Fibroblast of lung (primary cell): ENCODE measurements around the gene MYO1A. TPM values are rescaled to one million over a fixed set of nuclear protein-coding genes. Genes with fewer than 3 reads are reported as not detected.

Experiments
- DNase-seq, 2 donors: peaks; one replicate each; pipeline versions ENCODE4 v3.0.0 to v3.0.0-alpha.2; 2010; ENCODE audit warnings: low read depth in 2 of 2
- H2AFZ ChIP-seq: 2 replicates; pipeline ENCODE4 v1.5.1; 2012; ENCODE audit warnings: low read length, control low read depth, inconsistent platforms
- H3K27ac ChIP-seq: 2 replicates; pipeline ENCODE4 v1.5.1; 2011; ENCODE audit warnings: low read length, control low read depth; ENCODE audit not compliant: insufficient read depth
- H3K27me3 ChIP-seq: 2 replicates; pipeline ENCODE4 v1.5.1; 2011; ENCODE audit warnings: mild to moderate bottlenecking, low read length; ENCODE audit not compliant: control insufficient read depth, insufficient read depth
- H3K36me3 ChIP-seq: 2 replicates; pipeline ENCODE4 v1.5.1; 2011; ENCODE audit warnings: low read length; ENCODE audit not compliant: control insufficient read depth, insufficient read depth
- H3K4me1 ChIP-seq: 2 replicates; pipeline ENCODE4 v1.5.1; 2011; ENCODE audit warnings: low read length; ENCODE audit not compliant: control insufficient read depth, insufficient read depth; ENCODE audit errors: extremely low read depth
- H3K4me2 ChIP-seq: 2 replicates; pipeline ENCODE4 v1.5.1; 2011; ENCODE audit warnings: low read length, control low read depth; ENCODE audit not compliant: insufficient read depth; ENCODE audit errors: extremely low read depth
- H3K4me3 ChIP-seq, 4 experiments: fragments of 200-600 bp in 1 of 4; sonication (generic) in 1 of 4; replicated peaks in 1 of 4; 2 replicates each; pipeline ENCODE4 v1.5.1; 2011 to 2016; ENCODE audit warnings: low read length in 4 of 4, low read depth in 3 of 4, mild to moderate bottlenecking in 3 of 4, control low read depth in 2 of 4, inconsistent platforms in 1 of 4, mixed read lengths in 1 of 4; ENCODE audit not compliant: insufficient read depth in 1 of 4; ENCODE audit errors: control extremely low read depth in 1 of 4
- H3K79me2 ChIP-seq: 2 replicates; pipeline ENCODE4 v1.5.1; 2012; ENCODE audit warnings: mild to moderate bottlenecking, low read length, inconsistent platforms; ENCODE audit not compliant: control insufficient read depth, insufficient read depth
- H3K9ac ChIP-seq: 2 replicates; pipeline ENCODE4 v1.5.1; 2011; ENCODE audit warnings: mild to moderate bottlenecking, low read length, control low read depth; ENCODE audit not compliant: insufficient read depth
- H3K9me3 ChIP-seq: 2 replicates; pipeline ENCODE4 v1.5.1; 2012; ENCODE audit warnings: low read depth, low read length; ENCODE audit not compliant: control insufficient read depth, insufficient read depth
- H4K20me1 ChIP-seq: 2 replicates; pipeline ENCODE4 v1.5.1; 2011; ENCODE audit warnings: low read length; ENCODE audit not compliant: control insufficient read depth, insufficient read depth; ENCODE audit errors: extremely low read depth
- CTCF ChIP-seq, 2 donors: IDR thresholded peaks in 1 of 2; conservative IDR thresholded peaks in 1 of 2; 1 replicate in 1 of 2; 2 replicates in 1 of 2; pipeline ENCODE4 v1.5.1; 2011 to 2012; ENCODE audit warnings: low read length in 2 of 2, control low read depth in 1 of 2, inconsistent platforms in 1 of 2, low read depth in 1 of 2, mild to moderate bottlenecking in 1 of 2
- EZH2 ChIP-seq: IDR thresholded peaks from 2 replicates; pipeline ENCODE4 v1.5.1; 2012; ENCODE audit warnings: low read length, control low read depth, mild to moderate bottlenecking; ENCODE audit errors: missing control alignments
- polyA plus RNA-seq, 2 donors: library from polyadenylated mRNA; depleted of rRNA in 1 of 2; stranded (reverse) in 1 of 2; unstranded in 1 of 2; fragments of >200 nt; gene quantifications; 2 replicates each; pipeline ENCODE4 v1.2.1, GENCODE V29; 2011 to 2012; ENCODE audit warnings: missing spikeins in 1 of 2
- total RNA-seq: library from RNA; depleted of rRNA; stranded (reverse); fragments of >200 nt; gene quantifications from 2 replicates; pipeline ENCODE4 v1.2.1, GENCODE V29; 2014

MYO1A gene
- total and polyA plus RNA-seq, 2 donors (not counting 1 experiment from before 2014, with no cell fraction given): 0.01 to 0.17 TPM

- peaks cover 41% of the 10 kb centered on the region for H3K27me3 ChIP-seq
- no peaks in the 10 kb centered on the region for H3K79me2 ChIP-seq
- H4K20me1 ChIP-seq: no peaks in the 10 kb centered on the region
- TF ChIP-seq CTCF (conservative IDR thresholded peaks at IDR 0.05 in 1 of 2, IDR thresholded peaks at IDR 0.05 in 1 of 2; ENCODE audit: low read depth in 1 of 2, low read length in 2 of 2): no peak
- TF ChIP-seq EZH2: no peak
- H3K9ac ChIP-seq: no peak overlapping the region
- no peaks in the 10 kb centered on the region for H3K4me1 ChIP-seq
- H3K9me3 ChIP-seq: no peaks in the 10 kb centered on the region
- H3K4me3 ChIP-seq: no peak overlapping the region
- H3K36me3 ChIP-seq: no peaks in the 10 kb centered on the region
- DNase-seq: no peak
- no peak overlapping the region for H2AFZ ChIP-seq
- no peak overlapping the region for H3K27ac ChIP-seq
- H3K4me2 ChIP-seq: no peak overlapping the region
These were observed 9.7 kb downstream of the MYO1A start for GRCh38 chr12:57040211-57040610.

DNA sequence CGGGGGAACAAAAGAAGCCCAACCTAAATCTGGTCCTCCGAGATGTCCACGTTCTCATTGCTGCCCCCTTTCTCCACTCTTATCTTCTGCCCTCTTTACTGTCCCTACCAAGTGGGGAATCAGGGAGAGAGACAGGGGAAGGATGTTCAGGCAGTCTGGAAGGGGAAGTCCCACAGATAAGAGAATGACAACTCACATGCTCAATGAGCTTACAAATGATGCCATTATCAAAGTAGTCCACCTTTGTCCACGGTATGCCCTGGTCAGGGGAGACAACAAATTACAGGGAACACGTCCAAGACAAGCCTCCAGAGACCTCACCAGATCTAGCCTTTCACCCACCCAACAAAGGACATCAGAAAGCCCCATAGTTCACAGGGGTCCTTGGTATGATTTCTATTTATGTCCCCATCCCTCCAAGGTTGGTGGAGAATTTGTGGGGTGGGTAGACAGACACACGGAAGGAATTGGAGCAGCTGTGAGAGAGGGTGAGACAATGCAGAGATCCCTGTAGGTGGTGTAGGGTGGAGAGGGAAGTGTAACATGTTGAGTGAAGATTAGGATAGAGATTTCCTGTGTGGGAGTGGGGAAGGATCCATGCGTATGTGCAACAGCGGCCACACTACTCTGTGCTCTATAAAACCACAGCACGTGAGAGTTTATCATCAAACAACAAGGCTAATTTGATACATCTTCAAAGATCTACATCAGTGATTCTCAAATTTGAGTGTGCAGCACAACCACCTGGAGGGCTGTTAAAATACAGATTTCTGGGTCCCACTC lies 10.7 kb downstream of the MYO1A start:
- Histone ChIP-seq H3K79me2 (no peaks in the 10 kb centered on the region), H3K4me1 (no peaks in the 10 kb centered on the region), H3K36me3 (no peaks in the 10 kb centered on the region), H3K4me2 (no peak overlapping the region), H2AFZ (no peak overlapping the region), H3K9ac (no peak overlapping the region), H4K20me1 (no peaks in the 10 kb centered on the region), H3K27me3 (peaks cover 41% of the 10 kb centered on the region), H3K27ac (no peak overlapping the region), H3K9me3 (no peaks in the 10 kb centered on the region), H3K4me3 (no peak overlapping the region)
- no peak for DNase-seq
- TF ChIP-seq EZH2 (no peak), CTCF (conservative IDR thresholded peaks at IDR 0.05 in 1 of 2, IDR thresholded peaks at IDR 0.05 in 1 of 2; ENCODE audit: low read depth in 1 of 2, low read length in 2 of 2) (no peak)

DNA sequence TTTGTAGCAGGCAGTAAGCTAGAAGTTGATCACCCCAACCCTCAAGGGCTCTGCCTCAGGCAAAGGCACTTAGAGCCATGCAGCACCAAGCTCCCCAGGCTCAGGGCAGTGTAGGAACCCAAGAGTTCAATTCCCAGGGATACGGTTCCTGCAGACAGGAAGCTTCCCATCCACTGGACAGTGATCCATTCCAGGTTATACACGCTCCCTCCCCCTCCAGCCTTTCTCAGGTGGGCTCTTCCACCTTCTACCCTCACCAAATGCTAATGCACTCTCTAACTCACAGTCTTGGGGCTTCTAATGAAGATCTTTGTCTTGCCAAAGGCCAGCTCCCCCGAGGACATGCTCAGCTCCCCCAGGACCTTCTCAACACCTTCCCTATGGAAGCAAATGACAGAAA lies 12.7 kb downstream of the MYO1A start:
- H3K9ac ChIP-seq: no peak overlapping the region
- no peaks in the 10 kb centered on the region for H3K4me1 ChIP-seq
- no peak for DNase-seq
- no peaks in the 10 kb centered on the region for H4K20me1 ChIP-seq
- H3K4me2 ChIP-seq: no peak overlapping the region
- peaks cover 33% of the 10 kb centered on the region for H3K27me3 ChIP-seq
- TF ChIP-seq EZH2 (no peak), CTCF (conservative IDR thresholded peaks at IDR 0.05 in 1 of 2, IDR thresholded peaks at IDR 0.05 in 1 of 2; ENCODE audit: low read depth in 1 of 2, low read length in 2 of 2) (no peak)
- H2AFZ ChIP-seq: no peak overlapping the region
- H3K36me3 ChIP-seq: no peaks in the 10 kb centered on the region
- H3K4me3 ChIP-seq: no peak overlapping the region
- no peaks in the 10 kb centered on the region for H3K9me3 ChIP-seq
- no peak overlapping the region for H3K27ac ChIP-seq
- H3K79me2 ChIP-seq: no peaks in the 10 kb centered on the region
